PFSK-1 (cell line): ENCODE data around the gene CYB561D2.

Experiments used
- SIN3A ChIP-seq: IDR thresholded peaks from 2 replicates; pipeline ENCODE4 v1.6.1; 2012; ENCODE audit warnings: mild to moderate bottlenecking, low read length, moderate library complexity, borderline replicate concordance; ENCODE audit not compliant: insufficient read depth
- TAF1 ChIP-seq: IDR thresholded peaks from 2 replicates; pipeline ENCODE4 v1.6.1; 2012; ENCODE audit warnings: low read length, control low read depth, borderline replicate concordance; ENCODE audit not compliant: insufficient read depth
- TF ChIP-seq, protein P1 (sequence below), 2 experiments: IDR thresholded peaks; 2 replicates each; pipeline versions ENCODE4 v1.6.1 to v1.8.0; 2011 to 2012; ENCODE audit warnings: low read depth in 2 of 2, low read length in 2 of 2, control low read depth in 1 of 2, inconsistent platforms in 1 of 2, mild to moderate bottlenecking in 1 of 2, moderate library complexity in 1 of 2; ENCODE audit not compliant: insufficient read depth in 1 of 2

DNA sequence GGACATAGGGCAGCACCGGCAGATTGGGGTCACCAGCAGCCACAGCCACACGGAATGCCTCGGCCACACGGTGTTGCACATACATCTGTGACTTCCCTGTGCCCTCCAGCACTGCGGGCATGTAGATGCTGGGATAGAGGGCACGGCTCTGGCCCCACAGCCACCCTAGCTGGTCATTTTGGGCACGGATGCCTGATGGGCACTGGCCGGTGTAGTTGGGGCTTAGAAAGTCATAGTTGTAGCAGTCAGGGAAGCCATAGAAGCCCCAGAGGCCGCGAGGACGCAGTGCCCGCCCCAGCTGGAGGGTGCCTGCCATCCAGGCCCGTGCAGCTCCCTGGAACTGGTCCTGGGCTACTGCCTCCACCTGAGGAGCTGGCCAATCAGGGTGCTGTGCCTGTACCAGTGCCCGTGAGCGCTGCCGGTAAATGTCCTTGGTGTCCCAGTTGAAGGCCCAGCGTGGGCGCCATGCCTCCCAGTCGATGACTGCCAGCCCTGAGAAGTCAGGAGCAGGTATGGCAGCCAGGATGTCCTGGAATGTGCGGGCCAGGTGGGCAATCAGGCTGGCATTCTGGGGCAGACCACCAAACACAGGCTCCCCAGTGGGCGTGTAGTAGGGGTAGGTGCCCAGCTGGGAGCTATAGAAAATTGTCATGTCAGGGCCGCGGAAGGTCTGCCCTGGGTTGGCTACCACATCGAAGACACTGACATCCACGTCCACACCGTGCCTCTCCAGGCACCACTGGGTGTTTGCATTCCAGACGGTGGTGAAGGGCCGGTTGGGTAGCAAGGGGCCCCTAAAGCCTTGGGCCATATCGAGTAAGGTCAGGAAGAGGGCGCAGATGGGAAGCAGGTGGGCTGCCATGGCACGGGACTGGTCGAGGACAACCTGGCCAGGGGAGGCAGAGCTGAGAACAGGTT lies 48.3 kb upstream of the CYB561D2 start:
- no peak for TF ChIP-seq SIN3A
- TF ChIP-seq, protein P1, sequence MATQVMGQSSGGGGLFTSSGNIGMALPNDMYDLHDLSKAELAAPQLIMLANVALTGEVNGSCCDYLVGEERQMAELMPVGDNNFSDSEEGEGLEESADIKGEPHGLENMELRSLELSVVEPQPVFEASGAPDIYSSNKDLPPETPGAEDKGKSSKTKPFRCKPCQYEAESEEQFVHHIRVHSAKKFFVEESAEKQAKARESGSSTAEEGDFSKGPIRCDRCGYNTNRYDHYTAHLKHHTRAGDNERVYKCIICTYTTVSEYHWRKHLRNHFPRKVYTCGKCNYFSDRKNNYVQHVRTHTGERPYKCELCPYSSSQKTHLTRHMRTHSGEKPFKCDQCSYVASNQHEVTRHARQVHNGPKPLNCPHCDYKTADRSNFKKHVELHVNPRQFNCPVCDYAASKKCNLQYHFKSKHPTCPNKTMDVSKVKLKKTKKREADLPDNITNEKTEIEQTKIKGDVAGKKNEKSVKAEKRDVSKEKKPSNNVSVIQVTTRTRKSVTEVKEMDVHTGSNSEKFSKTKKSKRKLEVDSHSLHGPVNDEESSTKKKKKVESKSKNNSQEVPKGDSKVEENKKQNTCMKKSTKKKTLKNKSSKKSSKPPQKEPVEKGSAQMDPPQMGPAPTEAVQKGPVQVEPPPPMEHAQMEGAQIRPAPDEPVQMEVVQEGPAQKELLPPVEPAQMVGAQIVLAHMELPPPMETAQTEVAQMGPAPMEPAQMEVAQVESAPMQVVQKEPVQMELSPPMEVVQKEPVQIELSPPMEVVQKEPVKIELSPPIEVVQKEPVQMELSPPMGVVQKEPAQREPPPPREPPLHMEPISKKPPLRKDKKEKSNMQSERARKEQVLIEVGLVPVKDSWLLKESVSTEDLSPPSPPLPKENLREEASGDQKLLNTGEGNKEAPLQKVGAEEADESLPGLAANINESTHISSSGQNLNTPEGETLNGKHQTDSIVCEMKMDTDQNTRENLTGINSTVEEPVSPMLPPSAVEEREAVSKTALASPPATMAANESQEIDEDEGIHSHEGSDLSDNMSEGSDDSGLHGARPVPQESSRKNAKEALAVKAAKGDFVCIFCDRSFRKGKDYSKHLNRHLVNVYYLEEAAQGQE (IDR thresholded peaks at IDR 0.05; ENCODE audit: insufficient read depth in 1 of 2, low read depth in 2 of 2, low read length in 2 of 2) = no peak
- TF ChIP-seq TAF1 = no peak
